ENCODE measurements around the gene MAP2. TPM values are rescaled to one million over a fixed set of nuclear protein-coding genes. Genes with fewer than 3 reads are reported as not detected.

Gene MAP2
- total RNA-seq, 4 donors from 2014 or later = 5.8 to 14.5 (median 8.8) TPM

DNA sequence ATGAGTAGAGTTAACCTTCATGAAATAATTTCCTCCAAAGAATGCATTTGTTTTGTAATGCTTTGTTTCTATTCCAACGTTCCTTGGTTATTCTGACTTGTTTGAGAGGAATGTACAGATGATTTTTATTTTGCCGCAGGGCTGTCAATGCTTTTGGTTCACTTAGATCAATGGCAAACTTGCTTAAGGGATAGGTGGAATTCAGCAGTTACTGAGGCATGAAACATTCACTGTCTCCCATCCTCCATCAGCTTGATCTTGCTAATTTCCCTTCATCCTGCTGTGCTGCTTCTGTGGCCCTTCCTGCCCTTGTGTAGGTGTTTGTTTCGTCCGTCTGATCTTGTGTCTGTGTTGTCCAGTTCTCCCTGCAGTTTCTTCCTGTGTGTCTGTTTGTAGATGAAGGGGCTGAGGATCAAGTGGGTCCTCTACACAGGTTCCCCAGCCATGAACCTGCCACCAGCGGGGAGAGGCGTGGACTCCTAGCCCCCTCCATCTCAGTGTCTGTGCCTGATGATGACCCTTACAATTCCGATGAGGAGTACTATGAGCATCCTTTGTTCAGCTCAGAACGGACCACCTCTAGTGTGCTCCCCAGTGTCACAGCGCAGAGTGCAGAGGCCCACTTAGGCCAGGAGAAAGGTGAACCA, 263.6 kb downstream of the MAP2 start:
- WGBS, 2 donors = 82 to 83% methylated on average over 6 to 9 of the region's 9 CpGs
- DNase-seq = no peak
- Histone ChIP-seq H3K4me3 (no peak overlapping the region), H3K36me3 (no peaks in the 10 kb centered on the region), H3K9me3 (no peaks in the 10 kb centered on the region), H3K27me3 (no peaks in the 10 kb centered on the region), H3K4me1 (no peaks in the 10 kb centered on the region), H3K27ac (no peak overlapping the region)
- intact Hi-C loops (cut with DNase I) = no loop called here
- TF ChIP-seq, protein P1, sequence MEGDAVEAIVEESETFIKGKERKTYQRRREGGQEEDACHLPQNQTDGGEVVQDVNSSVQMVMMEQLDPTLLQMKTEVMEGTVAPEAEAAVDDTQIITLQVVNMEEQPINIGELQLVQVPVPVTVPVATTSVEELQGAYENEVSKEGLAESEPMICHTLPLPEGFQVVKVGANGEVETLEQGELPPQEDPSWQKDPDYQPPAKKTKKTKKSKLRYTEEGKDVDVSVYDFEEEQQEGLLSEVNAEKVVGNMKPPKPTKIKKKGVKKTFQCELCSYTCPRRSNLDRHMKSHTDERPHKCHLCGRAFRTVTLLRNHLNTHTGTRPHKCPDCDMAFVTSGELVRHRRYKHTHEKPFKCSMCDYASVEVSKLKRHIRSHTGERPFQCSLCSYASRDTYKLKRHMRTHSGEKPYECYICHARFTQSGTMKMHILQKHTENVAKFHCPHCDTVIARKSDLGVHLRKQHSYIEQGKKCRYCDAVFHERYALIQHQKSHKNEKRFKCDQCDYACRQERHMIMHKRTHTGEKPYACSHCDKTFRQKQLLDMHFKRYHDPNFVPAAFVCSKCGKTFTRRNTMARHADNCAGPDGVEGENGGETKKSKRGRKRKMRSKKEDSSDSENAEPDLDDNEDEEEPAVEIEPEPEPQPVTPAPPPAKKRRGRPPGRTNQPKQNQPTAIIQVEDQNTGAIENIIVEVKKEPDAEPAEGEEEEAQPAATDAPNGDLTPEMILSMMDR (IDR thresholded peaks at IDR 0.05) = no peak
- no peak for TF ChIP-seq POLR2A (IDR thresholded peaks at IDR 0.05)

DNA sequence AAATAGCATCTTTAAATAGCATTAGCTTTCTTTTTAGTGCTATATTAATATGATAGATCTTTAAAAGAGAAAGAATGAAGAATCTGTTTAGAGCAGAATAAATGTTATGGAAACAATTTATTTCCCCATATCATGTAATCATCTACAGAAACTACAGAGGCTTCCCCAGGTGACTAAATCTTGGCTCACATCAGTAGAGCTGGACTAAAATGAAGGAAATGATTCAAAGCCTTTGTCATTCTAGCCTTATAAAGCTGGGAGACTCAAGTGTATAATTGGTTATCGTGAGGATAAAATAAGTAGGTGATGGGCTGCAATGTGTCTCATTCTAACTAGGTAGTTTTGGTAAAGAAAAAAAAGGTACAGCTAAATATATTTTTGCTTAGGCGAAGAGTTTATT, 264.5 kb downstream of the MAP2 start:
- H3K27ac ChIP-seq = no peak overlapping the region
- no peak overlapping the region for H3K4me3 ChIP-seq
- no peaks in the 10 kb centered on the region for H3K27me3 ChIP-seq
- 74 to 83% methylated on average over 2 of the region's 2 CpGs for WGBS, 2 donors
- H3K4me1 ChIP-seq = no peaks in the 10 kb centered on the region
- no peaks in the 10 kb centered on the region for H3K9me3 ChIP-seq
- TF ChIP-seq, protein P1 (IDR thresholded peaks at IDR 0.05) = no peak
- no peak for TF ChIP-seq POLR2A (IDR thresholded peaks at IDR 0.05)
- no peak for DNase-seq
- intact Hi-C loops (cut with DNase I) = no loop called here
- H3K36me3 ChIP-seq = no peaks in the 10 kb centered on the region

DNA sequence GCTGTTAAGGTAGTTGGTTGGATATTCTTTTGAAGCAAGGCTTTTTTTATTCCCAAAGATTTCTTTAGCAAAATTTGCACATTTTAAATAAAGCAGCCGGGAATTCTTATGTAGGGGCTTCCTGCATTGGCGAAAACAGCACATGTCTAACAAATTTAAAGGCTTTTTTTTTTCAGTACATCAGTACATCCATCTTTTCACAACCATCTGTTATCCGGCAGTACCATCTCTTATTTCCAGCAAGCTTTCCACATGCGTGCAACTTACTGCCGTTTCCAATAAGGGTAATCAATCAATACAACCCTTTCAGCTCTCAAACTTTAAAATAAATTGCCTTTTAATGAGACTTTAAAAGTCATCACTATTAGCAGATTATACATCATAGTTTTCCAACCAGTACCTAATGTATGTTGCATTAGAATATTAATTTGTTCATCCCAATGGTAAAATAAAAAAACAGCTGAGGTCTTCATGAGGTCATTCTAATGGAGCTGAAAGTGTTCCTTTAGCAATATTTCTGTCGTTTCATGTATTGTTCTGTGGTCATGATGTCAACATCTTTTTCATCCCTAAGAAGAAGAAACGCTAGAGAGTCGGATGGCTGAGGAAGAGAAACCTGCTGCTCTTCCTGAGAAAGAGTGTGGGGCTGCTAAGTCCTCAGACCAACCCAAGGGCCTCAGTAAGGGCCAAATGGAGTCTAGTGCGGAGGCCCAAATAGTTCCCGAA, 266.3 kb downstream of the MAP2 start:
- intact Hi-C loops (cut with DNase I) = no loop called here
- TF ChIP-seq POLR2A (IDR thresholded peaks at IDR 0.05) = no peak
- TF ChIP-seq, protein P1 (IDR thresholded peaks at IDR 0.05) = no peak
- no peak for DNase-seq
- Histone ChIP-seq H3K36me3 (no peaks in the 10 kb centered on the region), H3K4me3 (no peak overlapping the region), H3K4me1 (no peaks in the 10 kb centered on the region), H3K9me3 (no peaks in the 10 kb centered on the region), H3K27me3 (no peaks in the 10 kb centered on the region), H3K27ac (no peak overlapping the region)
- 86% methylated on average over 9 to 10 of the region's 10 CpGs for WGBS, 2 donors

DNA sequence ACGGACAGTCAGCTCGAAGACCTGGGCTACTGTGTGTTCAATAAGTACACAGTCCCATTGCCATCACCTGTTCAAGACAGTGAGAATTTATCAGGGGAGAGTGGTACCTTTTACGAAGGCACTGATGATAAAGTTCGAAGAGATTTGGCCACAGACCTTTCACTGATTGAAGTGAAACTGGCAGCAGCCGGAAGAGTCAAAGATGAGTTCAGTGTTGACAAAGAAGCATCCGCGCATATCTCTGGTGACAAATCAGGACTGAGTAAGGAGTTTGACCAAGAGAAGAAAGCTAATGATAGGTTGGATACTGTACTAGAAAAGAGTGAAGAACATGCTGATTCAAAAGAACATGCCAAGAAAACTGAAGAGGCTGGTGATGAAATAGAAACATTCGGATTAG, 270.9 kb downstream of the MAP2 start:
- Histone ChIP-seq H3K36me3 (no peaks in the 10 kb centered on the region), H3K4me1 (no peaks in the 10 kb centered on the region), H3K4me3 (no peak overlapping the region), H3K27me3 (no peaks in the 10 kb centered on the region), H3K9me3 (no peaks in the 10 kb centered on the region), H3K27ac (no peak overlapping the region)
- intact Hi-C loops (cut with DNase I) = no loop called here
- no peak for DNase-seq
- WGBS, 2 donors = 87 to 89% methylated on average over 8 of the region's 8 CpGs
- TF ChIP-seq, protein P1 (IDR thresholded peaks at IDR 0.05) = no peak
- TF ChIP-seq POLR2A (IDR thresholded peaks at IDR 0.05) = no peak

DNA sequence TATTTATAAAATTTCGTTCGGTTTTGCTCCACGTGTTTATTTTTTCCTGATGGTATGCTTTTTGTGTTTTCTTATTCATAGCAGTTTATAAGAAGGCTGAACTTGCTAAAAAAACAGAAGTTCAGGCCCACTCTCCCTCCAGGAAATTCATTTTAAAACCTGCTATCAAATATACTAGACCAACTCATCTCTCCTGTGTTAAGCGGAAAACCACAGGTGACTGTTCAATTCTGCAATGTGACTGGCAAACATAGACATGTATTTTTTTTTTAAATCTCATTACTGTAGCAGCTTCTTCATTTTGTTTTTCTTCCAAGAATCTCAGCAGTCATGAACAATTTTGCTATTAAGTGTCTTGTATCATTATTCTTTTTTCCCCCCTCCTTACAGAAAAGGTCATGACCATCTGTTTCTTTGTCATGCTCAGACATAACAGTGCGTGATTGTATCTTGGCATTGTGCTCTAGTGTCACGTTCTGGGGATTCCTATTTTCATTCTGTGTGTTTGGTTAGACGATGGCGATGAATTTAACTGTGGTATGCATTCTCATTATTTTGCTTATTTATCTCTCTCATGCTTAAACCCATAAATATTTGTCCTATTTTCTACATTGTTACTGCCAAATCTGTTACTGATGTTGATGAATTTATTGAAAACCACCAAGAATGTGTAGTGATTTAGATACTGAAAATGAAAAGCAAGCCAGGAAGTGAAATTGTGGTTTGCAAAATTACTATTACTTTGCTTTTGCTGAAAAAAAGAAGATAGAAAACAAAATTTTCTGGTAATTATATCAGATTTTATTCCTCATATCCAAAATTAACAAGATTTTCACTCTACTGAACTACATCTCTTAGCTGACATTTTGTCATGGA, 273.2 kb downstream of the MAP2 start:
- WGBS, 2 donors = 42 to 63% methylated on average over 8 of the region's 8 CpGs
- intact Hi-C loops (cut with DNase I) = no loop called here
- DNase-seq = no peak
- TF ChIP-seq, protein P1 (IDR thresholded peaks at IDR 0.05) = no peak
- TF ChIP-seq POLR2A (IDR thresholded peaks at IDR 0.05) = no peak
- no peaks in the 10 kb centered on the region for H3K27me3 ChIP-seq
- no peaks in the 10 kb centered on the region for H3K9me3 ChIP-seq
- no peak overlapping the region for H3K4me3 ChIP-seq
- no peaks in the 10 kb centered on the region for H3K36me3 ChIP-seq
- no peaks in the 10 kb centered on the region for H3K4me1 ChIP-seq
- no peak overlapping the region for H3K27ac ChIP-seq
